K562 (cell line): ENCODE results near the gene ABAT. TPM values are rescaled to one million over a fixed set of nuclear protein-coding genes. Genes with fewer than 3 reads are reported as not detected.

Experiments
- ATAC-seq: fragments of 200-7000 bp; cut with Tn5 transposase; 3 replicates; pipeline ENCODE4 v1.9.1; 2020; ENCODE audit warnings: moderate library complexity
- BruUV-seq: library from RNA; stranded (reverse); fragments of 400-500 nt; replicated peaks from 2 replicates; lab custom pipeline; 2021; lab: Mats Ljungman, UMichigan
- CTCF ChIA-PET: fragments of 300-600 bp; formaldehyde crosslinking; extraction: SDS; loops from one replicate; lab custom pipeline; 2021; ENCODE audit warnings: low intra/inter-chr PET ratio; lab: Yijun Ruan, JAX
- POLR2A ChIA-PET: fragments of 300-600, 350-650 bp; sonication (Branson Sonifier 250); formaldehyde crosslinking; extraction: SDS; loops from one replicate; lab custom pipeline; 2021; ENCODE audit warnings: antibody characterized with exemption, inconsistent platforms; lab: Yijun Ruan, JAX
- DNase-seq, 4 experiments: peaks; one replicate each; pipeline versions ENCODE4 v3.0.0 to v3.0.0-alpha.2; 2011 to 2018; ENCODE audit warnings: low spot score in 3 of 4, mixed read lengths in 3 of 4; ENCODE audit errors: extremely low read depth in 1 of 4
- FAIRE-seq: peaks from 2 replicates; lab custom pipeline; 2011; peaks lifted over from hg19 to GRCh38; lab: Jason Lieb, UNC
- H2AFZ ChIP-seq: 2 replicates; pipeline ENCODE4 v1.6.0; 2011; ENCODE audit warnings: low read depth, low read length, control low read depth, inconsistent platforms
- H3K27ac ChIP-seq: fragments of 200-600 bp; 3 replicates; pipeline ENCODE4 v1.8.0; 2011; ENCODE audit warnings: low read depth, mild to moderate bottlenecking, control low read depth, inconsistent platforms, low read length, moderate library complexity, mixed read lengths; ENCODE audit errors: extremely low read depth
- H3K27me3 ChIP-seq, 2 experiments: fragments of 300-600 bp in 1 of 2; 2 replicates in 1 of 2; 3 replicates in 1 of 2; pipeline versions ENCODE4 v1.6.0 to v1.8.0; 2011; ENCODE audit warnings: inconsistent platforms in 2 of 2, low read length in 2 of 2, mild to moderate bottlenecking in 1 of 2, mixed read lengths in 1 of 2, moderate library complexity in 1 of 2; ENCODE audit not compliant: control insufficient read depth in 2 of 2, insufficient read depth in 2 of 2
- H3K36me3 ChIP-seq: fragments of 300-600 bp; 3 replicates; pipeline ENCODE4 v1.8.0; 2011; ENCODE audit warnings: mild to moderate bottlenecking, low read length, inconsistent platforms; ENCODE audit not compliant: control insufficient read depth, insufficient read depth
- H3K4me1 ChIP-seq, 2 experiments: fragments of 200-600 bp in 1 of 2; replicated peaks in 1 of 2; 2 replicates in 1 of 2; 3 replicates in 1 of 2; pipeline versions ENCODE4 v1.5.1 to v1.8.0; 2011; ENCODE audit warnings: inconsistent platforms in 2 of 2, low read length in 2 of 2, mild to moderate bottlenecking in 1 of 2, mixed read lengths in 1 of 2, moderate library complexity in 1 of 2; ENCODE audit not compliant: control insufficient read depth in 2 of 2, insufficient read depth in 2 of 2
- H3K4me2 ChIP-seq: 2 replicates; pipeline ENCODE4 v1.6.1; 2011; ENCODE audit warnings: low read length, control low read depth, inconsistent platforms, mixed read lengths; ENCODE audit not compliant: insufficient read depth
- H3K4me3 ChIP-seq: fragments of 200-600 bp; sonication (generic), shearing (Covaris generic); 2 replicates; pipeline ENCODE4 v1.5.1; 2016; ENCODE audit warnings: control low read depth, inconsistent platforms
- H3K79me2 ChIP-seq: fragments of 200-600 bp; 3 replicates; pipeline ENCODE4 v1.8.0; 2011; ENCODE audit warnings: low read length, inconsistent platforms; ENCODE audit not compliant: control insufficient read depth, insufficient read depth
- H3K9ac ChIP-seq, 2 experiments: 2 replicates each; pipeline versions ENCODE4 v1.6.0 to v1.6.1; 2011; ENCODE audit warnings: low read depth in 2 of 2, low read length in 2 of 2, control low read depth in 1 of 2, inconsistent platforms in 1 of 2, mild to moderate bottlenecking in 1 of 2, mixed read lengths in 1 of 2; ENCODE audit not compliant: insufficient read depth in 1 of 2
- H3K9me1 ChIP-seq: one replicate; pipeline ENCODE4 v1.6.0; 2011; ENCODE audit warnings: inconsistent platforms, mild to moderate bottlenecking, low read length, moderate library complexity; ENCODE audit not compliant: control insufficient read depth, insufficient read depth
- H3K9me3 ChIP-seq: replicated peaks from 2 replicates; pipeline ENCODE4 v1.5.1; 2011; ENCODE audit warnings: low read depth, low read length, inconsistent platforms; ENCODE audit not compliant: control insufficient read depth, insufficient read depth
- H4K20me1 ChIP-seq: replicated peaks from 2 replicates; pipeline ENCODE4 v1.6.1; 2011; ENCODE audit warnings: low read length, inconsistent platforms, mixed read lengths; ENCODE audit not compliant: control insufficient read depth, insufficient read depth
- ARHGAP35 ChIP-seq: fragments of 450-650 bp; IDR thresholded peaks from 2 replicates; pipeline ENCODE4 v1.6.1; 2018; ENCODE audit not compliant: partially characterized antibody
- CHD4 ChIP-seq: fragments of 200-600 bp; sonication (generic); IDR thresholded peaks from 3 replicates; pipeline ENCODE4 v1.6.1; 2012; ENCODE audit warnings: low read depth, mild to moderate bottlenecking, mixed read lengths, low read length, inconsistent platforms; ENCODE audit not compliant: insufficient read depth, insufficient replicate concordance, poor library complexity, severe bottlenecking
- ELF1 ChIP-seq: fragments of 200-800 bp; sonication (Bioruptor generic); IDR thresholded peaks from 2 replicates; pipeline ENCODE4 v1.6.1; 2016; ENCODE audit warnings: missing genetic modification characterization, missing compliant biosample characterization
- FOXP1 ChIP-seq: sonication (generic); formaldehyde crosslinking; IDR thresholded peaks from 2 replicates; pipeline ENCODE4 v1.8.0; 2022; ENCODE audit warnings: mild to moderate bottlenecking, missing genetic modification reagents
- KDM2B ChIP-seq: fragments of 250-450 bp; sonication (Bioruptor Pico); IDR thresholded peaks from 2 replicates; pipeline ENCODE4 v1.8.0; 2021; ENCODE audit warnings: mild to moderate bottlenecking, moderate library complexity
- MYNN ChIP-seq, 2 experiments: sonication (generic); formaldehyde crosslinking in 1 of 2; IDR thresholded peaks; 2 replicates each; pipeline versions ENCODE4 v1.5.0 to v1.6.1; 2016 to 2020; ENCODE audit warnings: antibody characterized with exemption in 1 of 2, missing genetic modification reagents in 1 of 2
- PHB2 ChIP-seq: fragments of 450-650 bp; IDR thresholded peaks from 2 replicates; pipeline ENCODE4 v1.6.1; 2017; ENCODE audit warnings: low read depth
- PRPF4 ChIP-seq: fragments of 200-400 bp; formaldehyde crosslinking; IDR thresholded peaks from one replicate; pipeline ENCODE4 v1.6.1; 2017; ENCODE audit warnings: low read length, low read depth, mild to moderate bottlenecking; ENCODE audit not compliant: insufficient read depth, poor library complexity, severe bottlenecking
- RBFOX2 ChIP-seq: fragments of 200-400 bp; formaldehyde crosslinking; IDR thresholded peaks from 2 replicates; pipeline ENCODE4 v1.6.1; 2017; ENCODE audit warnings: low read depth, mild to moderate bottlenecking, low read length, moderate library complexity
- RBM25 ChIP-seq: fragments of 200-400 bp; formaldehyde crosslinking; IDR thresholded peaks from 2 replicates; pipeline ENCODE4 v1.6.1; 2018; ENCODE audit warnings: low read length, low read depth, moderate library complexity; ENCODE audit not compliant: severe bottlenecking
- RFX1 ChIP-seq: fragments of 450-650 bp; IDR thresholded peaks from 2 replicates; pipeline ENCODE4 v1.6.1; 2016; ENCODE audit warnings: mild to moderate bottlenecking, moderate library complexity
- RFX5 ChIP-seq: IDR thresholded peaks from 2 replicates; pipeline ENCODE4 v1.6.1; 2011; ENCODE audit warnings: low read depth, mild to moderate bottlenecking, improper control_type of control experiment, low read length
- SMARCA5 ChIP-seq: fragments of 450-650 bp; IDR thresholded peaks from 2 replicates; pipeline ENCODE4 v1.6.1; 2016
- SRSF3 ChIP-seq: fragments of 200-400 bp; formaldehyde crosslinking; IDR thresholded peaks from 2 replicates; pipeline ENCODE4 v1.6.1; 2016; ENCODE audit warnings: mild to moderate bottlenecking, low read length, moderate library complexity; ENCODE audit not compliant: insufficient read depth
- TFAM ChIP-seq: fragments of 250-450 bp; sonication (Bioruptor Pico); conservative IDR thresholded peaks from 2 replicates; pipeline ENCODE4 v1.5.0; 2021; ENCODE audit warnings: mild to moderate bottlenecking, moderate library complexity
- THAP7 ChIP-seq: fragments of 250-450 bp; sonication (Bioruptor Pico); IDR thresholded peaks from 2 replicates; pipeline ENCODE4 v1.5.0; 2021
- ZBTB2 ChIP-seq: fragments of 450-650 bp; IDR thresholded peaks from 2 replicates; pipeline ENCODE4 v1.6.1; 2016; ENCODE audit warnings: antibody characterized with exemption
- ZFP36 ChIP-seq: fragments of 150-350 bp; IDR thresholded peaks from 2 replicates; pipeline ENCODE4 v1.6.1; 2018; ENCODE audit warnings: low read length, low read depth; ENCODE audit not compliant: partially characterized antibody
- ZFPM2 ChIP-seq: fragments of 250-450 bp; sonication (Bioruptor Pico); IDR thresholded peaks from 2 replicates; pipeline ENCODE4 v1.5.1; 2022; ENCODE audit warnings: mild to moderate bottlenecking
- ZNF197 ChIP-seq: fragments of 200-800 bp; sonication (Bioruptor generic); IDR thresholded peaks from 2 replicates; pipeline ENCODE4 v1.6.1; 2016; ENCODE audit warnings: low read depth, missing genetic modification characterization, missing compliant biosample characterization
- ZNF444 ChIP-seq: fragments of 250-450 bp; sonication (Bioruptor Pico); IDR thresholded peaks from 2 replicates; pipeline ENCODE4 v1.4.0; 2020; ENCODE audit warnings: mild to moderate bottlenecking, moderate library complexity
- ZNF785 ChIP-seq: fragments of 250-450 bp; sonication (Bioruptor Pico); IDR thresholded peaks from 2 replicates; pipeline ENCODE4 v1.4.0; 2020; ENCODE audit warnings: mild to moderate bottlenecking
- WGBS: fragments of 100-300 bp; shearing (Covaris generic); methylation state at CpG from one replicate; pipeline ENCODE4 v1.1.6; 2016; ENCODE audit warnings: low coverage, mixed read lengths; ENCODE audit not compliant: insufficient coverage; ENCODE audit errors: missing lambda C conversion rate; 5-methylcytosine and 5-hydroxymethylcytosine counted together
- in situ Hi-C: fragments of 300-500 bp; cut with MboI; formaldehyde crosslinking; loops from 4 replicates; pipeline ENCODE4 v1.15.0; 2018; ENCODE audit warnings: inconsistent platforms, mixed read lengths
- intact Hi-C: fragments of 100-400 bp; cut with micrococcal nuclease; formaldehyde crosslinking; loops from 2 replicates; pipeline ENCODE4 v1.14.2; 2022
- polyA plus RNA-seq, 8 experiments: library from polyadenylated mRNA; depleted of rRNA in 4 of 8; stranded (reverse) in 5 of 8; unstranded in 3 of 8; fragments of >200 nt; fragmentation: Nextera tagmentation in 2 of 8; fragmentation: Illumina TruSeq in 1 of 8; extraction: Ambion mirVana in 2 of 8; extraction: Trizol in 1 of 8; gene quantifications; 2 replicates each; pipeline versions ENCODE4 v1.2.1 to v1.2.3, GENCODE V29; 2011 to 2014; ENCODE audit warnings: inconsistent platforms in 1 of 8, missing spikeins in 1 of 8
- total RNA-seq, 7 experiments: library from RNA; depleted of rRNA in 6 of 7; stranded (reverse); fragments of >200 nt in 6 of 7; fragmentation: Illumina TruSeq in 2 of 7; extraction: Trizol in 2 of 7; gene quantifications; 2 replicates each; pipeline versions ENCODE4 v1.2.1 to v1.2.3, GENCODE V29; 2011 to 2021; ENCODE audit warnings: low replicate concordance in 1 of 7

ABAT gene
- total and polyA plus RNA-seq, 9 of the 15 experiments (the other 6 are each of a cell fraction or from before 2014, with no cell fraction given) = 0.01 to 0.49 (median 0.10) TPM

DNA sequence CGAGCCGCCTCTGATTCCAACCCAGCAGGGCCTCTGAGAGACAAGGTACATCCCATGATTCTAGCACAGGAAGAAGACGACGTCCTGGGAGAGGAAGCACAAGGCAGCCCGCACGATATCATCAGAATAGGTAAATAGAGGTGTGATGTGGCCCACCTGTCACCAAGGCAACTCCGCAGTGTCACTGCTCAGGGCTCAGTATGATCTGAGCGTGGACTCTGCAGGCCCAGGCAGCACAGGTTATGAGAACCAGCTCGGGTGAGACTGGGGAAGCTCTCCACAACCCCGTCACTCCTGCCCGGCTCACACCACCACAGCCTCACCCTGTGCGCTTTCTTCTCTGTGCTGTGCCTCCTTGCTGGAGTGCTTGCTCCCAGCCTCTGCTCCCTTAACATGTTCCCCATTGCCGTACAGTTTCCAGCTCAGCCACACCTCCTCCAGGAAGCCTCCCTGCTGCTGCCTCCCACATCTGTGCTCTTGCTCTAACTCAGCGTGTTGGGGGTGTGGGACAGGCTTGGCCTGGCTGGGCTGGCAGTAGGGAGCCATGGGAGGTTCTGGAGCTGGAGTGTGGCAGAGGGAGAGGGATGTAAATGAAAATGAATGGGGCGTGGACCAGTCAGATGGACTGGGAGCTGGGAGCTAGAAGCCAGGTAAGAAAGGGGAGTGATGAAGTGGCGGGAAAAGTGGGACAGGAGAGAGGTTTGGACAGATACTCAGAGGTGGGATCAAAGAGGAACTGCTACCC is 45.3 kb upstream of the ABAT start:
- ATAC-seq = no peak
- intact Hi-C loops (no loop called here), in situ Hi-C loops (no loop called here)
- Histone ChIP-seq H3K9me3 (no peaks in the 10 kb centered on the region), H3K27me3 (no peaks in the 10 kb centered on the region), H3K79me2 (peaks cover 3% of the 10 kb centered on the region; the same call in 1 of the 3 replicates), H2AFZ (no peak overlapping the region), H4K20me1 (0 out of 2 replicates have a peak, but pooled peaks cover 8% of the 10 kb centered on the region), H3K4me1 (peaks cover 0 to 3% of the 10 kb centered on the region in 2 experiments; a peak in 3 of 5 replicates), H3K9ac (peak overlapping the region in 1 of 2 experiments; percentile 28; a peak in 2 of 4 replicates), H3K36me3 (peaks cover 86% of the 10 kb centered on the region; the same call in 2 of the 3 replicates), H3K9me1 (no peaks in the 10 kb centered on the region), H3K27ac (no peak overlapping the region), H3K4me2 (no peak overlapping the region), H3K4me3 (no peak overlapping the region)
- FAIRE-seq = no peak
- CTCF ChIA-PET = no interaction called here
- no TSS peak for BruUV-seq
- POLR2A ChIA-PET = interaction anchor here (0.6 to 1.4 kb wide), 4 partner anchors 10 to 1229 kb away, joined by 3 to 4 read pairs (median 3); no protein-coding TSS in a partner anchor
- DNase-seq = no peak
- WGBS = 96% methylated on average over 13 of the region's 16 CpGs
- TF ChIP-seq ZNF444 (CRISPR knock-in tag) (no peak), ZNF785 (CRISPR knock-in tag) (no peak), ZFPM2 (no peak), CHD4 (no peak), ARHGAP35 (no peak), KDM2B (CRISPR knock-in tag) (no peak), THAP7 (CRISPR knock-in tag) (no peak), TFAM (CRISPR knock-in tag) (no peak), PRPF4 (no peak), RBFOX2 (peak; percentile 35; the same call in 1 of the 2 replicates), ZFP36 (peak; percentile 79), SMARCA5 (peak; percentile 47; the same call in 1 of the 2 replicates), ELF1 (tag) (no peak), RBM25 (peak; percentile 37), RFX5 (no peak), MYNN (IDR thresholded peaks at IDR 0.05) (no peak), MYNN (CRISPR knock-in tag; IDR thresholded peaks at IDR 0.05) (no peak), SRSF3 (no peak), FOXP1 (CRISPR knock-in tag) (no peak), ZNF197 (CRISPR knock-in tag) (no peak), PHB2 (no peak), ZBTB2 (no peak), RFX1 (no peak)
